Endothelial cell of umbilical vein (primary cell): ENCODE data around the gene PLXNA1. TPM values are rescaled to one million over a fixed set of nuclear protein-coding genes. Genes with fewer than 3 reads are reported as not detected.

Experiments used
- BruUV-seq: library from RNA; stranded (reverse); fragments of 400-500 nt; replicated peaks from 2 replicates; lab custom pipeline; 2021; lab: Mats Ljungman, UMichigan
- CTCF ChIA-PET: fragments of 300-600, 350-600 bp; sonication (Branson Sonifier 250); formaldehyde crosslinking; loops from one replicate; lab custom pipeline; 2021; ENCODE audit warnings: antibody characterized with exemption, inconsistent platforms; lab: Charles Lee
- POLR2A ChIA-PET: fragments of 300-600, 350-600 bp; sonication (Branson Sonifier 250); formaldehyde crosslinking; loops from one replicate; lab custom pipeline; 2021; ENCODE audit warnings: antibody characterized with exemption, inconsistent platforms; lab: Charles Lee
- DNase-seq: peaks from one replicate; pipeline ENCODE4 v3.0.0-alpha.2; 2011; ENCODE audit warnings: low read depth, low spot score
- FAIRE-seq: peaks from 2 replicates; lab custom pipeline; 2011; peaks lifted over from hg19 to GRCh38; lab: Jason Lieb, UNC
- H2AFZ ChIP-seq: 2 replicates; pipeline ENCODE4 v1.6.0; 2012; ENCODE audit warnings: low read depth, low read length, control low read depth, inconsistent platforms
- H3K27ac ChIP-seq: 2 replicates; pipeline ENCODE4 v1.5.1; 2011; ENCODE audit warnings: low read depth, mild to moderate bottlenecking, control low read depth, low read length, moderate library complexity; ENCODE audit not compliant: insufficient read depth
- H3K27me3 ChIP-seq, 2 experiments: 2 replicates each; pipeline versions ENCODE4 v1.6.0 to v1.6.1; 2011; ENCODE audit warnings: low read length in 2 of 2, mixed read lengths in 1 of 2; ENCODE audit not compliant: control insufficient read depth in 2 of 2, insufficient read depth in 2 of 2
- H3K36me3 ChIP-seq, 2 experiments: 2 replicates in 1 of 2; 3 replicates in 1 of 2; pipeline ENCODE4 v1.5.1; 2011; ENCODE audit warnings: low read length in 2 of 2, mild to moderate bottlenecking in 1 of 2, moderate library complexity in 1 of 2; ENCODE audit not compliant: control insufficient read depth in 2 of 2, insufficient read depth in 2 of 2; ENCODE audit errors: extremely low read depth in 1 of 2
- H3K4me1 ChIP-seq: 3 replicates; pipeline ENCODE4 v1.5.1; 2011; ENCODE audit warnings: mild to moderate bottlenecking, low read length; ENCODE audit not compliant: control insufficient read depth, insufficient read depth; ENCODE audit errors: extremely low read depth
- H3K4me2 ChIP-seq: 2 replicates; pipeline ENCODE4 v1.6.1; 2011; ENCODE audit warnings: low read length, control low read depth, mixed read lengths; ENCODE audit not compliant: insufficient read depth
- H3K4me3 ChIP-seq, 3 experiments: fragments of 200-600 bp in 1 of 3; sonication (generic), shearing (Covaris generic) in 1 of 3; replicated peaks in 1 of 3; 2 replicates each; pipeline ENCODE4 v1.5.1; 2011 to 2016; ENCODE audit warnings: control low read depth in 3 of 3, low read length in 3 of 3, mild to moderate bottlenecking in 2 of 3, inconsistent platforms in 1 of 3, low read depth in 1 of 3, moderate library complexity in 1 of 3; ENCODE audit not compliant: insufficient read depth in 1 of 3
- H3K79me2 ChIP-seq: 2 replicates; pipeline ENCODE4 v1.6.0; 2012; ENCODE audit warnings: low read length, inconsistent platforms; ENCODE audit not compliant: control insufficient read depth, insufficient read depth
- H3K9ac ChIP-seq: replicated peaks from 2 replicates; pipeline ENCODE3; 2011; ENCODE audit warnings: low read length, control low read depth; ENCODE audit not compliant: insufficient read depth; ENCODE audit errors: extremely low read depth
- H3K9me1 ChIP-seq: replicated peaks from 3 replicates; pipeline ENCODE4 v1.6.0; 2011; ENCODE audit warnings: mild to moderate bottlenecking, low read length; ENCODE audit not compliant: control insufficient read depth, insufficient read depth; ENCODE audit errors: extremely low read depth
- H3K9me3 ChIP-seq: replicated peaks from 2 replicates; pipeline ENCODE4 v1.5.1; 2012; ENCODE audit warnings: low read length, inconsistent platforms; ENCODE audit not compliant: control insufficient read depth, insufficient read depth
- H4K20me1 ChIP-seq: replicated peaks from 2 replicates; pipeline ENCODE3; 2011; ENCODE audit warnings: mild to moderate bottlenecking, low read length; ENCODE audit not compliant: control insufficient read depth, insufficient read depth; ENCODE audit errors: extremely low read depth
- EZH2 ChIP-seq: IDR thresholded peaks from 2 replicates; pipeline ENCODE4 v1.6.1; 2012; ENCODE audit warnings: borderline replicate concordance, low read depth, mild to moderate bottlenecking, moderate library complexity, low read length, inconsistent platforms; ENCODE audit not compliant: severe bottlenecking
- FOS ChIP-seq: IDR thresholded peaks from 2 replicates; pipeline ENCODE4 v1.6.1; 2011; ENCODE audit warnings: mild to moderate bottlenecking, low read length, moderate library complexity, borderline replicate concordance; ENCODE audit not compliant: insufficient read depth
- GATA2 ChIP-seq: IDR thresholded peaks from 2 replicates; pipeline ENCODE4 v1.7.0; 2011; ENCODE audit warnings: low read depth, mild to moderate bottlenecking, moderate library complexity, mixed read lengths, low read length; ENCODE audit not compliant: insufficient read length, insufficient read depth
- JUN ChIP-seq: IDR thresholded peaks from 2 replicates; pipeline ENCODE4 v1.6.1; 2011; ENCODE audit warnings: borderline replicate concordance, low read depth; ENCODE audit not compliant: insufficient read length, insufficient read depth
- MYC ChIP-seq: IDR thresholded peaks from one replicate; pipeline ENCODE4 v1.6.1; 2011; ENCODE audit warnings: mild to moderate bottlenecking, low read depth, low read length
- POLR2A ChIP-seq: IDR thresholded peaks from 2 replicates; pipeline ENCODE4 v1.6.1; 2012; ENCODE audit warnings: low read depth, mild to moderate bottlenecking, control low read depth, low read length
- POLR2AphosphoS5 ChIP-seq: IDR thresholded peaks from 2 replicates; pipeline ENCODE4 v1.6.1; 2012; ENCODE audit warnings: low read depth, mild to moderate bottlenecking, control low read depth, low read length, moderate library complexity; ENCODE audit not compliant: insufficient read depth
- dilution Hi-C: fragments of 300-500 bp; cut with MboI; formaldehyde crosslinking; loops from one replicate; pipeline ENCODE4 v1.15.0; 2019; ENCODE audit warnings: low sequenced_read_pairs; ENCODE audit not compliant: extremely low pct_ligation_motif_present
- intact Hi-C: fragments of 100-400 bp; cut with micrococcal nuclease; formaldehyde crosslinking; loops from one replicate; pipeline ENCODE4 v1.10.0; 2022
- polyA plus RNA-seq, 4 experiments: library from polyadenylated mRNA; depleted of rRNA in 3 of 4; stranded (reverse) in 3 of 4; unstranded in 1 of 4; fragments of >200 nt; gene quantifications; 2 replicates each; pipeline versions ENCODE4 v1.2.1 to v1.2.3, GENCODE V29; 2011 to 2012; ENCODE audit warnings: missing spikeins in 1 of 4
- total RNA-seq: library from RNA; stranded (reverse); gene quantifications from 2 replicates; pipeline ENCODE4 v1.2.3, GENCODE V29; 2021
- TF ChIP-seq, protein P1 (sequence below), 2 donors: IDR thresholded peaks; 1 replicate in 1 of 2; 2 replicates in 1 of 2; pipeline ENCODE4 v1.5.1; 2011; ENCODE audit warnings: low read length in 2 of 2, mild to moderate bottlenecking in 2 of 2, moderate library complexity in 2 of 2, control low read depth in 1 of 2, inconsistent platforms in 1 of 2, low read depth in 1 of 2; ENCODE audit not compliant: insufficient read depth in 1 of 2; ENCODE audit errors: extremely low read depth in 1 of 2
- TF ChIP-seq, protein P2 (sequence below): IDR thresholded peaks from 2 replicates; pipeline ENCODE4 v1.6.1; 2011; ENCODE audit not compliant: insufficient read depth, insufficient read length

Gene PLXNA1
- total and polyA plus RNA-seq, 2 donors (not counting 3 experiments of a cell fraction or from before 2014, with no cell fraction given): 14.1 to 18.4 TPM

DNA sequence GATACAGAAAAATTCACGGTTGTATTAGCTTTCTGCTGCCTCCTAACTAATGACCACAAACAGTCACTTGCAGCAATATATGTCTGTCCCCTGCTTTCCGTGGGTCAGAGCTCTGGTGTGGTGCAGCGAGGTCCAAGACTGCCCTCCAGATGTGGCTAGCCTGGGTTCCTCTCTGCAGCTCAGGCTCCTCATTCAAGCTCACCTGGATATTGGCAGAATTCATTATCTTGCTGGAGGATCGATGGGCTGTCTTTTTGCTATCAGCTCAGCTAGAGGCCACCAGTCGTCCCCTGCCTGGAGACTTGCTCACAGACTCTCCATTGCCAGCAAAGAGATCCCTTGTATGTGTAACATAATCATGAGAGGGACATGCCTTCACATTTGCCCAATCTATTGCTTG is 12.8 kb upstream of the PLXNA1 start:
- Histone ChIP-seq H3K79me2 (no peaks in the 10 kb centered on the region), H3K27me3 (peaks cover 11 to 15% of the 10 kb centered on the region in 2 experiments), H3K9me3 (no peaks in the 10 kb centered on the region), H3K9ac (no peak overlapping the region), H4K20me1 (no peaks in the 10 kb centered on the region), H3K4me3 (no peak overlapping the region), H3K9me1 (no peaks in the 10 kb centered on the region), H2AFZ (no peak overlapping the region), H3K36me3 (no peaks in the 10 kb centered on the region), H3K4me1 (no peaks in the 10 kb centered on the region), H3K27ac (no peak overlapping the region), H3K4me2 (no peak overlapping the region)
- dilution Hi-C loops (no loop called here), intact Hi-C loops (no loop called here)
- DNase-seq (no peak), FAIRE-seq (no peak)
- no TSS peak for BruUV-seq
- TF ChIP-seq POLR2AphosphoS5: no peak
- TF ChIP-seq, protein P1, sequence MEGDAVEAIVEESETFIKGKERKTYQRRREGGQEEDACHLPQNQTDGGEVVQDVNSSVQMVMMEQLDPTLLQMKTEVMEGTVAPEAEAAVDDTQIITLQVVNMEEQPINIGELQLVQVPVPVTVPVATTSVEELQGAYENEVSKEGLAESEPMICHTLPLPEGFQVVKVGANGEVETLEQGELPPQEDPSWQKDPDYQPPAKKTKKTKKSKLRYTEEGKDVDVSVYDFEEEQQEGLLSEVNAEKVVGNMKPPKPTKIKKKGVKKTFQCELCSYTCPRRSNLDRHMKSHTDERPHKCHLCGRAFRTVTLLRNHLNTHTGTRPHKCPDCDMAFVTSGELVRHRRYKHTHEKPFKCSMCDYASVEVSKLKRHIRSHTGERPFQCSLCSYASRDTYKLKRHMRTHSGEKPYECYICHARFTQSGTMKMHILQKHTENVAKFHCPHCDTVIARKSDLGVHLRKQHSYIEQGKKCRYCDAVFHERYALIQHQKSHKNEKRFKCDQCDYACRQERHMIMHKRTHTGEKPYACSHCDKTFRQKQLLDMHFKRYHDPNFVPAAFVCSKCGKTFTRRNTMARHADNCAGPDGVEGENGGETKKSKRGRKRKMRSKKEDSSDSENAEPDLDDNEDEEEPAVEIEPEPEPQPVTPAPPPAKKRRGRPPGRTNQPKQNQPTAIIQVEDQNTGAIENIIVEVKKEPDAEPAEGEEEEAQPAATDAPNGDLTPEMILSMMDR (IDR thresholded peaks at IDR 0.05; ENCODE audit: extremely low read depth in 1 of 2, insufficient read depth in 1 of 2, low read depth in 1 of 2, low read length in 2 of 2): no peak
- TF ChIP-seq JUN: no peak
- TF ChIP-seq POLR2A: no peak
- no peak for TF ChIP-seq EZH2
- TF ChIP-seq FOS: no peak
- no peak for TF ChIP-seq GATA2
- TF ChIP-seq, protein P2, sequence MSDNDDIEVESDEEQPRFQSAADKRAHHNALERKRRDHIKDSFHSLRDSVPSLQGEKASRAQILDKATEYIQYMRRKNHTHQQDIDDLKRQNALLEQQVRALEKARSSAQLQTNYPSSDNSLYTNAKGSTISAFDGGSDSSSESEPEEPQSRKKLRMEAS: no peak
- no peak for TF ChIP-seq MYC
- ChIA-PET POLR2A (no interaction called here), CTCF (interaction anchor here (1.0 to 5.4 kb wide), 3 partner anchors 9 to 43 kb away, joined by 3 to 35 read pairs (median 6); partner anchors contain the start of gene PLXNA1)
